Natural killer cell (primary cell): Measurements from ENCODE around the gene RBM47. TPM values are rescaled to one million over a fixed set of nuclear protein-coding genes. Genes with fewer than 3 reads are reported as not detected.
A peak's percentile ranks its signal among the peaks of the same experiment; 100 is the strongest.

Experiments used
- ATAC-seq, 3 donors: fragments of 150-1000 bp in 2 of 3; fragments of 200-7000 bp in 1 of 3; cut with Tn5 transposase; 1 replicate in 1 of 3; 2 replicates in 2 of 3; pipeline ENCODE4 v1.10.0; 2021; ENCODE audit warnings: mild to moderate bottlenecking in 2 of 3, moderate library complexity in 2 of 3
- DNase-seq, 2 donors: peaks; one replicate each; pipeline versions ENCODE4 v3.0.0 to v3.0.0-alpha.2; 2013 to 2021; ENCODE audit warnings: mixed read lengths in 1 of 2
- H3K27ac ChIP-seq: one replicate; pipeline ENCODE4 v1.5.1; 2013; ENCODE audit warnings: mild to moderate bottlenecking, low read length
- H3K27me3 ChIP-seq: one replicate; pipeline ENCODE4 v1.6.1; 2013; ENCODE audit warnings: low read length; ENCODE audit not compliant: control insufficient read depth, insufficient read depth
- H3K36me3 ChIP-seq: one replicate; pipeline ENCODE4 v1.6.1; 2013; ENCODE audit warnings: low read length; ENCODE audit not compliant: control insufficient read depth, insufficient read depth
- H3K4me1 ChIP-seq: one replicate; pipeline ENCODE4 v1.6.1; 2013; ENCODE audit warnings: low read length; ENCODE audit not compliant: control insufficient read depth, insufficient read depth
- H3K4me3 ChIP-seq: one replicate; pipeline ENCODE4 v1.5.1; 2013; ENCODE audit warnings: low read length
- H3K9me3 ChIP-seq: one replicate; pipeline ENCODE4 v1.6.1; 2013; ENCODE audit warnings: low read length; ENCODE audit not compliant: control insufficient read depth, insufficient read depth
- H3K27ac Mint-ChIP-seq, 2 donors: one replicate each; pipeline ENCODE4 v1.8.0; 2022; ENCODE audit warnings: mild to moderate bottlenecking in 2 of 2, mixed read lengths in 2 of 2, moderate library complexity in 1 of 2
- H3K27me3 Mint-ChIP-seq, 2 donors: one replicate each; pipeline ENCODE4 v1.8.0; 2022; ENCODE audit warnings: low read depth in 2 of 2, mixed read lengths in 2 of 2
- H3K36me3 Mint-ChIP-seq: one replicate; pipeline ENCODE4 v1.8.0; 2022; ENCODE audit warnings: mixed read lengths
- H3K4me1 Mint-ChIP-seq, 2 donors: one replicate each; pipeline ENCODE4 v1.8.0; 2022; ENCODE audit warnings: mixed read lengths in 2 of 2
- H3K4me3 Mint-ChIP-seq: one replicate; pipeline ENCODE4 v1.8.0; 2022; ENCODE audit warnings: mild to moderate bottlenecking, moderate library complexity, mixed read lengths
- H3K9me3 Mint-ChIP-seq, 2 donors: one replicate each; pipeline ENCODE4 v1.8.0; 2022; ENCODE audit warnings: mixed read lengths in 2 of 2
- WGBS: methylation state at CpG from one replicate; pipeline ENCODE4 v1.1.7; 2013; ENCODE audit warnings: missing lambda C conversion rate; ENCODE audit not compliant: insufficient coverage; 5-methylcytosine and 5-hydroxymethylcytosine counted together
- intact Hi-C: fragments of 100-400 bp; cut with micrococcal nuclease; formaldehyde crosslinking; loops from one replicate; pipeline ENCODE4 v1.14.2; 2022
- total RNA-seq, 4 donors: library from RNA; stranded (reverse); fragments of 120-200 nt in 1 of 4; gene quantifications; one replicate each; pipeline versions ENCODE4 v1.2.3 to v1.2.4, GENCODE V29; 2013 to 2022
- TF ChIP-seq, protein P1 (sequence below): fragments of 200-600 bp; IDR thresholded peaks from one replicate; pipeline ENCODE4 v1.8.0; 2022; ENCODE audit warnings: antibody characterized with exemption

RBM47 gene
- total RNA-seq, 3 donors from 2014 or later (not counting 1 experiment from before 2014, with no cell fraction given): 2.0 to 7.7 (median 3.9) TPM

DNA sequence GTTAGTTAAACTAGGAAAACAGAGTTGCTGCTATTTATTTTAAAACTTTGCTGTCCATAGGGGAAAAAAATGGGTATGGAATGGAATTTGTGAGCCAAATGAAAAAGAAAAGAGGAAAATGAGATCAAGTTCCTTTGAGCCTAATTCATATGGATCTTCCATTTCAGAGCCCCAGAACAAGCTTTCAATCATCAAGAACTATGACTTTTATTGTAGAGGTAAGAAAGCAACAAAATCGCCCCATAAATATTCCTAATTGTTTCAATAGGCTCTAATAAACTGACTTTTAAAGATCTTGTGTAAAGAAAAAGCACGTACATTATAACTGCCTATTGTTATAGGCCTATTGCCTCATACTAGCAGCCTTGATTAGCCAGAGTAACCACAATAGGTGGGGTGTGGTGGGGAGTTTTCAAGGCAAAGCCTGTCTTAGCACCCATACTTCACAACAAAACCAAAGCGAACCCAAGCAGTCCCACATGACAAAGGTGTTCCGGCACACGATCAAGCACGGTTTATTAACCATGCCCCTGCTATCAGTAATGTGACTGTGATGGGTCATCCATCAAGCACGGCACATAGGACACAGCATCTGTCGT lies 44.4 kb downstream of the RBM47 start:
- Mint-ChIP-seq H3K36me3 (no peaks in the 10 kb centered on the region), H3K27ac (no peak overlapping the region), H3K9me3 (no peaks in the 10 kb centered on the region), H3K4me1 (peaks cover 0 to 8% of the 10 kb centered on the region in 2 donors), H3K27me3 (peaks cover 10 to 14% of the 10 kb centered on the region in 2 donors), H3K4me3 (no peak overlapping the region)
- Histone ChIP-seq H3K36me3 (no peaks in the 10 kb centered on the region), H3K4me3 (no peak overlapping the region), H3K4me1 (peaks cover 4% of the 10 kb centered on the region), H3K9me3 (no peaks in the 10 kb centered on the region), H3K27me3 (no peaks in the 10 kb centered on the region), H3K27ac (no peak overlapping the region)
- 80% methylated on average over 6 of the region's 8 CpGs for WGBS
- peak in 1 of 3 donors; percentile 71 for ATAC-seq
- TF ChIP-seq, protein P1, sequence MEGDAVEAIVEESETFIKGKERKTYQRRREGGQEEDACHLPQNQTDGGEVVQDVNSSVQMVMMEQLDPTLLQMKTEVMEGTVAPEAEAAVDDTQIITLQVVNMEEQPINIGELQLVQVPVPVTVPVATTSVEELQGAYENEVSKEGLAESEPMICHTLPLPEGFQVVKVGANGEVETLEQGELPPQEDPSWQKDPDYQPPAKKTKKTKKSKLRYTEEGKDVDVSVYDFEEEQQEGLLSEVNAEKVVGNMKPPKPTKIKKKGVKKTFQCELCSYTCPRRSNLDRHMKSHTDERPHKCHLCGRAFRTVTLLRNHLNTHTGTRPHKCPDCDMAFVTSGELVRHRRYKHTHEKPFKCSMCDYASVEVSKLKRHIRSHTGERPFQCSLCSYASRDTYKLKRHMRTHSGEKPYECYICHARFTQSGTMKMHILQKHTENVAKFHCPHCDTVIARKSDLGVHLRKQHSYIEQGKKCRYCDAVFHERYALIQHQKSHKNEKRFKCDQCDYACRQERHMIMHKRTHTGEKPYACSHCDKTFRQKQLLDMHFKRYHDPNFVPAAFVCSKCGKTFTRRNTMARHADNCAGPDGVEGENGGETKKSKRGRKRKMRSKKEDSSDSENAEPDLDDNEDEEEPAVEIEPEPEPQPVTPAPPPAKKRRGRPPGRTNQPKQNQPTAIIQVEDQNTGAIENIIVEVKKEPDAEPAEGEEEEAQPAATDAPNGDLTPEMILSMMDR: no peak
- intact Hi-C loops: no loop called here
- no peak for DNase-seq

DNA sequence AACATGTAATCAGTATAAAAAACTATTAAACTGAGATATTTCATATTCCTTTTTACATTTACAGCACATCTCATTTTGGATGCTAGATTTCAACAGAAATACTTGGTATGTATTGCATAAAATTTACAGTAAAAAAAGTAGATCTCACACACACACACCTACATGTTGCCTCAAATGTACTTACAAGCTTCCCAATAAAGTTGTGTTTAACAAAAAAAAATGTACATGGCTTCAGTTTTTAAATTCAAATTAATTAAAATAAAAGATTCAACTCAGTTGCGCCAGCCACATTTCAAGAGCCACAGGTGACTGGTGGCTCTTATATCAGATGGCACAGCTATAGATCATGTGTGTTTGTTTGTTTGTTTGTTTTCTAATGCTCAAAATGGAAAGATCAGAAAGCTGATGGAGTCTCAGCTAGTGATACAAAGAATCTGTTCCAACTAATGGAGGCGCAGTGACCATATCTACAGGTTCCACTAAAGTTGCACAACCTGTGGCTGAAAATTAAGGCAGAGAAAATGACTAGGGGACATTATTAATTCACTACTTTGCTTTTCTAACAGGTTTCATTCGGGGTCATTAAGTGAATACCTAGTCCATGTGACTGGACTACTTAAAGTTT lies 45.0 kb downstream of the RBM47 start:
- Histone ChIP-seq H3K4me3 (no peak overlapping the region), H3K27ac (no peak overlapping the region), H3K4me1 (peaks cover 4% of the 10 kb centered on the region), H3K9me3 (no peaks in the 10 kb centered on the region), H3K27me3 (no peaks in the 10 kb centered on the region), H3K36me3 (no peaks in the 10 kb centered on the region)
- intact Hi-C loops: no loop called here
- WGBS: 89% methylated on average over 3 of the region's 3 CpGs
- H3K36me3 Mint-ChIP-seq: no peaks in the 10 kb centered on the region
- H3K27ac Mint-ChIP-seq: no peak overlapping the region
- H3K27me3 Mint-ChIP-seq: peaks cover 10 to 14% of the 10 kb centered on the region in 2 donors
- DNase-seq: no peak
- ATAC-seq: no peak
- H3K9me3 Mint-ChIP-seq: no peaks in the 10 kb centered on the region
- H3K4me1 Mint-ChIP-seq: peaks cover 0 to 8% of the 10 kb centered on the region in 2 donors
- H3K4me3 Mint-ChIP-seq: no peak overlapping the region
- TF ChIP-seq, protein P1: no peak

DNA sequence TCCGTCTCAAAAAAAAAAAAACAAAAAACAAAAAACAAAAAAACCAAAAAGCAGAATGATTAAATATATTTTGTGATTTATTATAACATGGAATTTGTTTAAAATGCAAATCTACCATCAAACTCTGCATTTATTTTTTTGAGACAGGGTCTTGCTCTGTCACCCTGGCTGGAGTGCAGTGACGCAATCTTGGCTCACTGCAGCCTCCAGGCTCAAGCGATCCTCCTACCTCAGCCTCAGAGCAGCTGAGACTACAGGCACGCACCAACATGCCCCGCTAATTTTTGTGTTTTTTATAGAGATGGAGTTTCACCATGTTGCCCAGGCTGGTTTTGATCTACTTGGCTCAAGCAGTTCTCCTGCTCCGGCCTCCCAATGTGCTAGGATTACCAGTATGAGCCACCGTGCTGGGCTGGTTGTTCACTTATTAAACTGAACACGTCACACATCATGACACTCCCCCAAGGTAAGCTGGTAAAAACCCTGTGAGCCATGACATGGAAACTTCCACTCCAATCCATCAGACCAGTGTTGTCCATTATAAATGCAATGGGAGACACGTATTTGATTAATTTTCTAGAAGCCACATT lies 45.7 kb downstream of the RBM47 start:
- H3K9me3 ChIP-seq: no peaks in the 10 kb centered on the region
- TF ChIP-seq, protein P1: no peak
- Mint-ChIP-seq H3K4me1 (peaks cover 0 to 8% of the 10 kb centered on the region in 2 donors), H3K36me3 (no peaks in the 10 kb centered on the region), H3K27me3 (peaks cover 10 to 14% of the 10 kb centered on the region in 2 donors), H3K27ac (no peak overlapping the region), H3K9me3 (no peaks in the 10 kb centered on the region), H3K4me3 (no peak overlapping the region)
- WGBS: 97% methylated on average over 8 of the region's 9 CpGs
- ATAC-seq: no peak
- H3K4me1 ChIP-seq: peaks cover 4% of the 10 kb centered on the region
- H3K4me3 ChIP-seq: no peak overlapping the region
- no peaks in the 10 kb centered on the region for H3K27me3 ChIP-seq
- H3K36me3 ChIP-seq: no peaks in the 10 kb centered on the region
- intact Hi-C loops: no loop called here
- DNase-seq: no peak
- no peak overlapping the region for H3K27ac ChIP-seq
